ENCODE results near the gene PAX2. TPM values are rescaled to one million over a fixed set of nuclear protein-coding genes. Genes with fewer than 3 reads are reported as not detected.

The PAX2 gene
- polyA plus RNA-seq, 2 of the 4 experiments (the other 2 are of a cell fraction), result 0.06 to 0.21 TPM

DNA sequence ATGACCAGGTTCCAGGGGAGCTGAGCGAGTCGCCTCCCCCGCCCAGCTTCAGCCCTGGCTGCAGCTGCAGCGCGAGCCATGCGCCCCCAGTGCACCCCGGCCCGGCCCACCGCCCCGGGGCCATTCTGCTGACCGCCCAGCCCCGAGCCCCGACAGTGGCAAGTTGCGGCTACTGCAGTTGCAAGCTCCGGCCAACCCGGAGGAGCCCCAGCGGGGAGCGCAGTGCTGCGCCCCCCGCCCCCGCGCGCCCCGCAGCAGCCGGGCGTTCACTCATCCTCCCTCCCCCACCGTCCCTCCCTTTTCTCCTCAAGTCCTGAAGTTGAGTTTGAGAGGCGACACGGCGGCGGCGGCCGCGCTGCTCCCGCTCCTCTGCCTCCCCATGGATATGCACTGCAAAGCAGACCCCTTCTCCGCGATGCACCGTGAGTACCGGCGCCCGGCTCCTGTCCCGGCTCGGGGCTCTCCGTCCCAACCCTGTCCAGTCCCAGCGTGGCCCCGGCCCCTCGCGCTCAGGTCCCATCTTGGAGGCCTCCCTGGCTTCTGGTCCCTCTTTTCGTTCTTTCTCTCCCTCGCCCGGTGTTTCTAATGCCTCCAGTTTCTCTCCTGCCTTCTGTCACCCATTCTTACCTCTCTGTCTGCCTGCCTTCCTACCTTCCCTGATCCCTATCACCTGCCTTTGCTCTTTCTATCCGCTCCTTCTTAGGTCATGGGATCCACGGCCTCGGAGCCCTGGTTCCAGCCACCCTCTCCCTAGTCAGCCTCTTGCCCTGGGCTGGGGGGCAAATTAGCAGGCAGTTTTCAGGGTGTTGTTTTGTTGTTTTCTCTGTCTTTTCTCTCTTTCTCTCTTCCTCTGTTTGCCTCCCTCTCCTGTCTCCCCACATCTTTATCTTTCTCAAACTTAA, 751 bp downstream of the PAX2 start:
- CTCF ChIA-PET, result interaction anchor here (0.9 to 10.8 kb wide), 8 partner anchors 8 to 183 kb away, joined by 3 to 129 read pairs (median 48); no protein-coding TSS in a partner anchor
- peak overlapping the region; percentile 50 for H3K4me3 ChIP-seq
- peaks cover 23% of the 10 kb centered on the region for H3K4me1 ChIP-seq
- H3K9me3 ChIP-seq, result no peaks in the 10 kb centered on the region
- DNase-seq (ENCODE audit: low read depth in 1 of 2, low spot score in 1 of 2) (no peak), ATAC-seq (peak; percentile 1; a peak in 1 of 6 replicates), FAIRE-seq (no peak)
- H3K4me2 ChIP-seq, result peak overlapping the region; percentile 98
- peak overlapping the region in 1 of 2 experiments; percentile 73; a peak in 2 of 6 replicates for H3K27ac ChIP-seq
- POLR2A ChIA-PET, result no interaction called here
- WGBS (ENCODE audit: missing lambda C conversion rate), result 56% methylated on average over 26 of the region's 54 CpGs
- TF ChIP-seq KDM5A (IDR thresholded peaks at IDR 0.05), result no peak
- TF ChIP-seq CHD2 (IDR thresholded peaks at IDR 0.05; ENCODE audit: low read length, partially characterized antibody), result no peak
- TF ChIP-seq CHD4 (IDR thresholded peaks at IDR 0.05; ENCODE audit: borderline replicate concordance), result no peak
- TF ChIP-seq NFE2L2 (conservative IDR thresholded peaks at IDR 0.05; ENCODE audit: low read length), result no peak

DNA sequence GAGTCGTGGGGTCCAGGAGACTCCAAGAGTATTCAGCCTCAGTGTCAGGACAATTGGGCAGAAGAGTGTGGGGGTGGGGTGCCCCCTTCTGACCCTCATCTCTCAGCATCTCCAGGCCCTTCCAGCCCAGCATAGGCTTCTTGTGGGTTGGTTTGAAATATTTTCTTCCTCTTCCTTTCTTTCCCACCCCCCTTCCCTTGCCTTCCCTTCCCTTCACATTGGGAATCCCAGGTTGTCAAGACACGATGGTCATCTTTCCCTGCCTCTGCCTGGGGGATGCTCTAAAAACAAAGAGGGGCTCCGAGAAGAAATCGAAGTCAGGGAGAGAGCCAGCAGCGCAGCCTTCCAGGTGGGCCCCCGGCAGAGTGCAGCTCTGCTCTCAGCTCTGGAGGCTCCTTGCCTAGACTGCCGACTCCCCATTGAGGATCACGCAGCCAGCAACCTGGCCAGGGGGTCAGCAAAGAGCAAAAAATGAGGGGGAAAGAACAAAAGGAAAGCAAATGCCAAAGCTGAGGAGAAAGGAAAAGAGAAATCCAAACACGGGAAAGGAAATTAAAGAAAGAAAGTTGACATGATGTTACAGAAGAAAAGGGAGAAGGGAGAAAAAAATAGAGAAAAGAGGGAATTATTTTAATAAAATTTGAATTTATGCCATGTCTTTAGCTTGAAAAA, 1.5 kb downstream of the PAX2 start:
- H3K4me2 ChIP-seq, result no peak overlapping the region
- ATAC-seq, result no peak
- ChIA-PET CTCF (interaction anchor here (0.9 to 1.0 kb wide), 2 partner anchors 51 to 132 kb away, joined by 3 to 4 read pairs; no protein-coding TSS in a partner anchor), POLR2A (interaction anchor here (0.7 kb wide), 1 partner anchor 34 kb away, joined by 3 read pairs; no protein-coding TSS in a partner anchor)
- DNase-seq (ENCODE audit: low read depth in 1 of 2, low spot score in 1 of 2), result no peak
- H3K4me1 ChIP-seq, result peaks cover 23% of the 10 kb centered on the region
- 65% methylated on average over 9 of the region's 9 CpGs for WGBS (ENCODE audit: missing lambda C conversion rate)
- FAIRE-seq, result no peak
- H3K9me3 ChIP-seq, result no peaks in the 10 kb centered on the region
- no peak for TF ChIP-seq SREBF2 (IDR thresholded peaks at IDR 0.05)
- no peak overlapping the region for H3K4me3 ChIP-seq
- H3K27ac ChIP-seq, result no peak overlapping the region

DNA sequence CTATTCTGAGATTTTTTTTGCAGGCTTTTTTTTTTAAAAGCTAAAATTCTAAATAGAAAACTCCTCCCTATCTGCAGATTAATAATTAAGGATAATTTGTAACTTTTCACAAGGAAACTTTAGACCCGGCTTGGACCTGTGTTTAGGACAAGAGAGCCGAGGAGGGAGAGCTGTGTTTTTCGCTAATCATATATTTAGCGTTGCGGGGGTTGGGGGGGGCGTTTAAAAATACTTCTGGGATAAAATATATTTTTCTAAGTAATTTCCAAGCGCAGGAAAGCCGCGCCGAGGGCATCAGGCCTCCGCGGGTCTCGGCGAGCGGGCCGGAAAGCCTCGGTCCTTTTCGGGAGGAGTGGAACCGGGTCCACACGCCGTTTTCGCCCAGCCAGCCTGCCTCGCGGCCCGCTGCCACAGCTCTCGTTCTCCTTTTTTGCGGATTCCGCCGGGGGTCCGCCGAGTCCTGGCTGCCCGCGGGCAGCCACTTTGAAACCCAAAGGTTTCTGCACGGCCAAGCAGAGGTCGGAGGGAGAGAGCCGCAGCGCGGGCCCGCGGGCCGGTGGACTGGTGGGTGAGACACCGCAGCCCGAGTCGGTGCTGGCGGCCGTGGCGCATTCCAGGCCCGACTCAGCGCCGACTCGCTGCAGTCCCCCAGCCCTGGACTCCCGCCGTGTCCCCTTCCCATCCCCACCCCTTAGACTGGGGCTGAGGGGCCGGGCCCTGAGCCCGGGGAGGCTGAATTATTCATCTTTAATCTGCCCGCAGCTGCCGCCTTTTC, 2.3 kb downstream of the PAX2 start:
- ChIA-PET CTCF (interaction anchor here (0.9 to 1.0 kb wide), 3 partner anchors 52 to 131 kb away, joined by 3 to 4 read pairs (median 3); no protein-coding TSS in a partner anchor), POLR2A (interaction anchor here (0.7 kb wide), 1 partner anchor 35 kb away, joined by 3 read pairs; no protein-coding TSS in a partner anchor)
- FAIRE-seq (no peak), ATAC-seq (no peak), DNase-seq (ENCODE audit: low read depth in 1 of 2, low spot score in 1 of 2) (no peak)
- Histone ChIP-seq H3K27ac (no peak overlapping the region), H3K4me1 (peaks cover 23% of the 10 kb centered on the region), H3K4me2 (no peak overlapping the region), H3K9me3 (no peaks in the 10 kb centered on the region), H3K4me3 (no peak overlapping the region)
- 62% methylated on average over 41 of the region's 57 CpGs for WGBS (ENCODE audit: missing lambda C conversion rate)
- TF ChIP-seq, protein P1, sequence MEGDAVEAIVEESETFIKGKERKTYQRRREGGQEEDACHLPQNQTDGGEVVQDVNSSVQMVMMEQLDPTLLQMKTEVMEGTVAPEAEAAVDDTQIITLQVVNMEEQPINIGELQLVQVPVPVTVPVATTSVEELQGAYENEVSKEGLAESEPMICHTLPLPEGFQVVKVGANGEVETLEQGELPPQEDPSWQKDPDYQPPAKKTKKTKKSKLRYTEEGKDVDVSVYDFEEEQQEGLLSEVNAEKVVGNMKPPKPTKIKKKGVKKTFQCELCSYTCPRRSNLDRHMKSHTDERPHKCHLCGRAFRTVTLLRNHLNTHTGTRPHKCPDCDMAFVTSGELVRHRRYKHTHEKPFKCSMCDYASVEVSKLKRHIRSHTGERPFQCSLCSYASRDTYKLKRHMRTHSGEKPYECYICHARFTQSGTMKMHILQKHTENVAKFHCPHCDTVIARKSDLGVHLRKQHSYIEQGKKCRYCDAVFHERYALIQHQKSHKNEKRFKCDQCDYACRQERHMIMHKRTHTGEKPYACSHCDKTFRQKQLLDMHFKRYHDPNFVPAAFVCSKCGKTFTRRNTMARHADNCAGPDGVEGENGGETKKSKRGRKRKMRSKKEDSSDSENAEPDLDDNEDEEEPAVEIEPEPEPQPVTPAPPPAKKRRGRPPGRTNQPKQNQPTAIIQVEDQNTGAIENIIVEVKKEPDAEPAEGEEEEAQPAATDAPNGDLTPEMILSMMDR (IDR thresholded peaks at IDR 0.05), result no peak
- TF ChIP-seq HOXB13 (CRISPR knock-in tag; IDR thresholded peaks at IDR 0.05; ENCODE audit: low read depth), result no peak
- no peak for TF ChIP-seq HOXA7 (CRISPR knock-in tag; IDR thresholded peaks at IDR 0.05)
- no peak for TF ChIP-seq ESRRA (IDR thresholded peaks at IDR 0.05; ENCODE audit: borderline replicate concordance, low read length)
- no peak for TF ChIP-seq CHD2 (IDR thresholded peaks at IDR 0.05; ENCODE audit: low read length, partially characterized antibody)
- no peak for TF ChIP-seq RARB (CRISPR knock-in tag; IDR thresholded peaks at IDR 0.05)
- TF ChIP-seq, protein P2, sequence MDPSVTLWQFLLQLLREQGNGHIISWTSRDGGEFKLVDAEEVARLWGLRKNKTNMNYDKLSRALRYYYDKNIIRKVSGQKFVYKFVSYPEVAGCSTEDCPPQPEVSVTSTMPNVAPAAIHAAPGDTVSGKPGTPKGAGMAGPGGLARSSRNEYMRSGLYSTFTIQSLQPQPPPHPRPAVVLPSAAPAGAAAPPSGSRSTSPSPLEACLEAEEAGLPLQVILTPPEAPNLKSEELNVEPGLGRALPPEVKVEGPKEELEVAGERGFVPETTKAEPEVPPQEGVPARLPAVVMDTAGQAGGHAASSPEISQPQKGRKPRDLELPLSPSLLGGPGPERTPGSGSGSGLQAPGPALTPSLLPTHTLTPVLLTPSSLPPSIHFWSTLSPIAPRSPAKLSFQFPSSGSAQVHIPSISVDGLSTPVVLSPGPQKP (IDR thresholded peaks at IDR 0.05; ENCODE audit: low read depth, low read length), result no peak
- no peak for TF ChIP-seq FOSL2 (IDR thresholded peaks at IDR 0.05)
- TF ChIP-seq FOSL2 (CRISPR knock-in tag; IDR thresholded peaks at IDR 0.05), result no peak
- TF ChIP-seq, protein P3, sequence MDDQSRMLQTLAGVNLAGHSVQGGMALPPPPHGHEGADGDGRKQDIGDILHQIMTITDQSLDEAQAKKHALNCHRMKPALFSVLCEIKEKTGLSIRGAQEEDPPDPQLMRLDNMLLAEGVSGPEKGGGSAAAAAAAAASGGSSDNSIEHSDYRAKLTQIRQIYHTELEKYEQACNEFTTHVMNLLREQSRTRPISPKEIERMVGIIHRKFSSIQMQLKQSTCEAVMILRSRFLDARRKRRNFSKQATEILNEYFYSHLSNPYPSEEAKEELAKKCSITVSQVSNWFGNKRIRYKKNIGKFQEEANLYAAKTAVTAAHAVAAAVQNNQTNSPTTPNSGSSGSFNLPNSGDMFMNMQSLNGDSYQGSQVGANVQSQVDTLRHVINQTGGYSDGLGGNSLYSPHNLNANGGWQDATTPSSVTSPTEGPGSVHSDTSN (IDR thresholded peaks at IDR 0.05), result no peak
- TF ChIP-seq POLR2A (IDR thresholded peaks at IDR 0.05; ENCODE audit: low read length), result no peak
- TF ChIP-seq, protein P4, sequence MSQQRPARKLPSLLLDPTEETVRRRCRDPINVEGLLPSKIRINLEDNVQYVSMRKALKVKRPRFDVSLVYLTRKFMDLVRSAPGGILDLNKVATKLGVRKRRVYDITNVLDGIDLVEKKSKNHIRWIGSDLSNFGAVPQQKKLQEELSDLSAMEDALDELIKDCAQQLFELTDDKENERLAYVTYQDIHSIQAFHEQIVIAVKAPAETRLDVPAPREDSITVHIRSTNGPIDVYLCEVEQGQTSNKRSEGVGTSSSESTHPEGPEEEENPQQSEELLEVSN (IDR thresholded peaks at IDR 0.05; ENCODE audit: borderline replicate concordance, low read depth), result no peak

Measured in A549 (cell line).